GM12892 (cell line): ENCODE measurements around the gene C11orf24. TPM values are rescaled to one million over a fixed set of nuclear protein-coding genes. Genes with fewer than 3 reads are reported as not detected.

Experiments
- DNase-seq: peaks from one replicate; pipeline ENCODE4 v3.0.0; 2011; ENCODE audit not compliant: insufficient read length
- FAIRE-seq: peaks from 2 replicates; lab custom pipeline; 2011; peaks lifted over from hg19 to GRCh38; lab: Jason Lieb, UNC
- POLR2A ChIP-seq: IDR thresholded peaks from 2 replicates; pipeline ENCODE4 v1.6.1; 2011; ENCODE audit warnings: low read depth, low read length, control low read depth
- POLR2AphosphoS5 ChIP-seq: IDR thresholded peaks from 2 replicates; pipeline ENCODE4 v1.6.1; 2011; ENCODE audit warnings: low read depth, low read length, control low read depth
- TAF1 ChIP-seq: IDR thresholded peaks from 2 replicates; pipeline ENCODE4 v1.6.1; 2011; ENCODE audit warnings: low read depth, mild to moderate bottlenecking, control low read depth, low read length, borderline replicate concordance
- polyA plus RNA-seq: library from polyadenylated mRNA; unstranded; fragments of >200 nt; gene quantifications from one replicate; pipeline ENCODE4 v1.2.1, GENCODE V29; 2012; ENCODE audit warnings: missing spikeins, inconsistent platforms; ENCODE audit not compliant: missing spikeins

The C11orf24 gene
- 16.1 TPM for polyA plus RNA-seq

- TF ChIP-seq POLR2A (peak; percentile 80; the same call in 1 of the 2 replicates), POLR2AphosphoS5 (peak; percentile 89), TAF1 (no peak; the same call in none of the 2 replicates)
- FAIRE-seq (peak; percentile 91), DNase-seq (peak; percentile 93)
Measured at GRCh38 chr11:68271781-68272608, at the start of gene C11orf24. TSS of gene C11orf24 (minus strand) at chr11:68271973. CDS start at chr11:68263767, 8,206 bp downstream.

GRCh38 chr11:68317147-68317785, 45.5 kb upstream of the C11orf24 start:
- FAIRE-seq (no peak), DNase-seq (no peak)
- no peak for TF ChIP-seq POLR2AphosphoS5
- TF ChIP-seq TAF1 = no peak
- TF ChIP-seq POLR2A = no peak

- FAIRE-seq = no peak
- no peak for DNase-seq
- no peak for TF ChIP-seq POLR2AphosphoS5
Measured at GRCh38 chr11:68315171-68315920, 43.6 kb upstream of the C11orf24 start.

- DNase-seq = no peak
- FAIRE-seq = peak; percentile 66
- TF ChIP-seq POLR2A = no peak
- no peak for TF ChIP-seq TAF1
- TF ChIP-seq POLR2AphosphoS5 = no peak
Measured at GRCh38 chr11:68314203-68315170, 42.7 kb upstream of the C11orf24 start.

- TF ChIP-seq POLR2A = no peak
- no peak for TF ChIP-seq TAF1
- TF ChIP-seq POLR2AphosphoS5 = no peak
- no peak for FAIRE-seq
- no peak for DNase-seq
Measured at GRCh38 chr11:68313574-68314202, 41.9 kb upstream of the C11orf24 start.

GRCh38 chr11:68312780-68313573, 41.2 kb upstream of the C11orf24 start:
- DNase-seq (peak; percentile 67), FAIRE-seq (peak; percentile 57)
- TF ChIP-seq TAF1 (no peak), POLR2A (no peak; the same call in 1 of the 2 replicates), POLR2AphosphoS5 (no peak)

- FAIRE-seq (peak; percentile 38), DNase-seq (peak; percentile 70)
- TF ChIP-seq POLR2A (no peak), POLR2AphosphoS5 (no peak), TAF1 (no peak)
Measured at GRCh38 chr11:68312117-68312779, 40.5 kb upstream of the C11orf24 start, which contains the start of gene LRP5. TSS of gene LRP5 (plus strand) at chr11:68312591. CDS start at chr11:68312715, 124 bp downstream.

GRCh38 chr11:68311160-68312116, 39.7 kb upstream of the C11orf24 start:
- DNase-seq = no peak
- TF ChIP-seq POLR2A = no peak
- no peak for TF ChIP-seq TAF1
- no peak for TF ChIP-seq POLR2AphosphoS5
- peak; percentile 56 for FAIRE-seq
